ENCODE results near the gene ARF3. TPM values are rescaled to one million over a fixed set of nuclear protein-coding genes. Genes with fewer than 3 reads are reported as not detected.

Gene ARF3
- total RNA-seq, 1 donor from 2014 or later = 24.6 TPM

DNA sequence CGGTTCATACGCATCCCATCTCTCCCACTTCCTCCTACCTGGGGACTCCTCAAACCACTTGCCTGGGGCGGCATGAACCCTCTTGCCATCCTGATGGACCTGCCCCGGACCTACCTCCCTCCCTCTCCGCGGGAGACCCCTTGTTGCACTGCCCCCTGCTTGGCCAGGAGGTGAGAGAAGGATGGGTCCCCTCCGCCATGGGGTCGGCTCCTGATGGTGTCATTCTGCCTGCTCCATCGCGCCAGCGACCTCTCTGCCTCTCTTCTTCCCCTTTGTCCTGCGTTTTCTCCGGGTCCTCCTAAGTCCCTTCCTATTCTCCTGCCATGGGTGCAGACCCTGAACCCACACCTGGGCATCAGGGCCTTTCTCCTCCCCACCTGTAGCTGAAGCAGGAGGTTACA, 24.5 kb upstream of the ARF3 start:
- DNase-seq = no peak

GRCh38 chr12:48980953-48981756, 23.9 kb upstream of the ARF3 start:
- DNase-seq = no peak

GRCh38 chr12:48980389-48980952, 23.2 kb upstream of the ARF3 start:
- no peak for DNase-seq

- no peak for DNase-seq
These were observed 22.5 kb upstream of the ARF3 start for GRCh38 chr12:48979602-48980388.

DNA sequence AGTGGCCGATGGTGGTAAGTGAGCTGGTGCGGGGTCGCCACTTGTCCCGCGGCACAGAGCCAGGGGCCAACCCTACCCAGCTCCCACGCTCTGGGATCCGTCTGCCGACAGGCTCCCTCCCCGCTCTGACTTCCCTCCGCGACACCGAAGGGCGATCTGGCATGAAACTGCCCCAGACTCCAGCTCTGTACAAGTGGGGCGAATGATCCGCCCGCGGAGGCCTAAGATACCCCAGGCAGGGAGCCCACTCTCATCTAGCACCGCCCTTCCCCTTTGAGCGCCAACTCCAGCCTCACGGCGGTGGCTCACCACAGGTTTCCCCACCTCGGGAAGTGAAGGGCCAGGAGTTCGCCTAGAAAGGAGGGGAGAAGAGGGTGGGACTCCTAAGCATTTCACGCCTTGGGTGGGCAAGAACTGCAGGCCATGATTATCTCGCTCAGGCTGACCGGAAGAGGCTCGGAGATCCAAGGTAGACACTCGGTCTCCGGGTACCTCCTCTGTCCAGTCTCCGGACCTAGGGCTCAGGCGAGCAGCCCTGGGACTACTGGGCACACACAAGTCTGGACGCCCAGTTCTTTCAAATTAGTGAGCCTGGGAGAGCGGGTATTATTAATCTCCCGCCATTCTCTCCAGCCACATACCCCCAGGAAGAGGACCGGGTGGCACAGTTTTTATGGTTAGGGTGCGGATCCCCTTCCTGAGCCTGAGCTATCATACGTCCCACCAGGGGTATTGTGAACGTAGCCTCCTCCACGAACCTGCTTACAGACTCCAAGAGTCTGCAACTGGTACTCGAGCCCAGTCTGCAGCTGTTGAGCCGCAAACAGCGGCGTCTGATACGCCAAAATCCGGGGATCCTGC, 21.7 kb upstream of the ARF3 start:
- DNase-seq = no peak

- no peak for DNase-seq
These were observed 21.0 kb upstream of the ARF3 start, which contains the start of gene WNT1 for GRCh38 chr12:48978291-48978740. WNT1 (plus strand) TSS chr12:48978322; CDS start chr12:48978651, 329 bp downstream.

DNA sequence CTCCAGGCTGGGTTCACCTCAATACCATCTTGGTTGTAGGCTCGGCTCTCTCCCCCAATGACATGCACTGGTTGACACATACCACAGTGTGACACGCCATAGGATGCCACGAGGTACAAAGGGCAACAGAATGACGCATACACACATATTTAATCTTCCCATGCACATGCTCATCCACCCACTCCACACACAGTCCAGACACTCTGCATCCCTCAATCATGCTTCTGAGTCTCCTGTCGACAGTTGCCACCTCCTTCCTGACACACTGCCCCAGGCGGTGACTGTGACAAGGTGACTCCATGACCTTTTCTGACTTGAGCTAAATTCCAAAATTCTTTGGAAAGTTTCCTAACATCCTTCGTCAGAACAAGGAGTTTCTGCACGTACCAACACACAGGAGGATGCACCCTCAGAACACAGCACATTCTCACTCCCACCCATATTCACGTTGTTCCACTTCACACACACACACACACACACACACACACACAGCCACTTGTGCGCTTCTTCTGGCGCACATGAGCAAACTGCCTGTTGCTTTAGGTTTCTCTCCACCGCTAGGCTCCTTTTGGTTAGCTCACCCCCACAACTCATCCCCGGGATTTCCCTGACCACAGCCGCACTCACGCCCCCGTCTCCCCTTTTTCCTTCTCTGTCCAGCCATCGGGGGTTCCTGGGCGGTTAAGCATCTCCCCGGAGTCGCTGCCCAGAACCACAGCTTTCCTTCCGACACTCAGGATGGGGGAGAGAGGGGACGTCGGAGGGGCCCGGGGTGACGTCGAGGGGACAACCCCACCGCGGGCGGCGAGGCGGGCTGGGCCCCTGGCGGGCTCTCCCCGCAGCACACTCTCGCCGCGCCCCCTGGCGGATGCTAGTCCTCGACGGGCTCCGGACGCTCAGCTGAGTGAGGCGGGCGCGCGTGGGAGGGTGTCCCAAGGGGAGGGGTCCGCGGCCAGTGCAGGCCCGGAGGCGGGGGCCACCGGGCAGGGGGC, 20.3 kb upstream of the ARF3 start:
- no peak for DNase-seq

GRCh38 chr12:48973941-48974673, 16.8 kb upstream of the ARF3 start:
- DNase-seq = no peak

- DNase-seq = no peak
These were observed 16.2 kb upstream of the ARF3 start for GRCh38 chr12:48973531-48973930.

GRCh38 chr12:48972952-48973483, 15.7 kb upstream of the ARF3 start:
- no peak for DNase-seq

DNA sequence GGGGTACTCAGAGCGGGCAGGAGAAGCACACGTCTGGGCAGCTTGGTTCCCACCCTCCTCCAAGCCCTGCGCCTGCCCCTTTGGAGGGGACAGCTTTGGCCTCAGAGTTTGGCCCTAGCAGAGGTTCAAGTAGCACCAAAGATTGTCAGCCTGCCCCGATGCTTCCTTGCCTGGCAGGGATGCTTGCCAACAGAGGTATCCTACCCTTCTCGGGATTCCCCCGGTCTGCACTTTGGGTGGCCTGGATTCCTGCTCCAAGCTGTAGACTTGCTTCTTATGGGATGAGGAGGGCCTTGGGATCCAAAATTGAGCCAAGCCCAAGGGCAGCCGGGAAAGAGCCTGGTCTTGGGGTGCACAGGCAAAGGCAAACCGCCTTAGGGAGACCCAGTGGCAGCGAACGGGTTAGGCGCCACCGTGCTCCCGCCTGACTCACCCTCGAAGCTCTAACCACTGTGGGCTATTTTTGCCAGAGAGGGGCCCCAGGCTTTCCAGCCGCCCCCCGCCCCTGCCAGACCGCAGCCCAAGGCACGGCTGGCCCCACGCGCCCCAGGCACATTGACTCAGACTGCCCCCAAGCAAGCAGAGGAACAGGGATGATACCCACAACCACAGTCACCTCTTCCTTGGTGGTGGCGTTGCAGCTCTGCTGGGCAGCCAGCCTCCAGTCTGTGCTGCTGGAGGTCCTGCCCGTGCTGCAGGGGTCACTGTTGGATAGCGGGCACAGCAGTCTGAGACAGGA, 15.1 kb upstream of the ARF3 start:
- DNase-seq = no peak

DNA sequence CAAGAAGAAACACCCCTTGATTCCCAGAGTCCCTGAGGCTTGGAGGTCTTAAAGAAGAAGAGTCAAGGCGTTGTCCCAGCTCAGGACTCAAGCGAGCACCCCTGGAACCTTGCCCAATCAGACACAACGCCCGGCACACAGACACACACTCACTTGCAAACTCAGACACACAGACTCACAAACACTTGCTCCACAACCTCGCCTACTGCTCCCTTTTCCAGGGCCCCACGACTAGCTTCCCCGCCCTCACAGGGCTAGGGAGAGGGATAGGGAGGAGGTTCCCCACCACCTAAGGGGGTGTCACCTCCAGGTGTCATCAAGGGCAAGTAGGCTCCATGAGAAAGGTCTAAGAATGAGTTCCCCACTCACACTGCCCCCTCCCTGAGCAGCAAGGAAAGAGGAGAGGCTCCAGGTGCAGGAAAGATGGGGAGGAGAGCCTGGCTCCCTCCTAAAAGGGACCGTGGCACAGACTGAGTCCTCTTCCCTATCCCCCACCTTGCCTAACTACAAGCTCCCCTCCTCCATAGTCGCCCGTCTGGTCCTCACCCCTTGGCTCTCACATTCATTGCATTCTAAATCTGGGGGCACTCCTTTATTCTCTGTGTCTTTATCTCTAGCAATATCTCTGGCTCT, 13.5 kb upstream of the ARF3 start:
- no peak for DNase-seq

GRCh38 chr12:48969833-48970701, 12.8 kb upstream of the ARF3 start:
- no peak for DNase-seq

DNA sequence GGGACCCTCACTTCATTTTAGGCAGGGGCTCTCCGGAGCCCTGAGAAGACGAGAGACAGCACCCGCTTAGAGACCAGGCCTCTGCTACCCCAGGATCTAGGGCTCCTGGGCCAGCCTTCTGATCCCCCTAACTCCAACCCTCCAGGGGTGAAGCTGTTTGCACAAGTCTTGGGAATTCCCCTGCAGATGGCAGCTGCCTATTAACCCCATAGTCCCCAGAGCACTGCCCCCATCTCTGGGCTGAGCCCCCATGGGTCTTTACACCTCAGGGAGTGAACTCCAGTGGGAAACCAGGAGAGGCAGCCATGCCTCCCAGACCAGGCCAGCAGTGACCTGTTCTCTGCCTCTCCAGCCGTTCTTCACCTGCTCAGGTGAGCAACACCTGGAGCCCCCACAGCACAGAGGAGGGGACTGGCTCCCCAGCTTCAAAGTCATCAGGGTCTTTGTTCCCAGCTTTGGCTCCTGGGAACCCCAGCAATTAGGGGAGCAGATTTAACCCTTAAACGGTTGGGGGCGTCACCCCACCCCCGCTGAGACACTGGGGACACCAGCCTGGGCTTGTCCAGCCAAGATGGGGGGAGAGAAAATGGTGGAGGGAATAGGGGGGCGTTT, 12.0 kb upstream of the ARF3 start:
- DNase-seq = no peak

- DNase-seq = no peak
These were observed 11.2 kb upstream of the ARF3 start for GRCh38 chr12:48968467-48968866.

DNA sequence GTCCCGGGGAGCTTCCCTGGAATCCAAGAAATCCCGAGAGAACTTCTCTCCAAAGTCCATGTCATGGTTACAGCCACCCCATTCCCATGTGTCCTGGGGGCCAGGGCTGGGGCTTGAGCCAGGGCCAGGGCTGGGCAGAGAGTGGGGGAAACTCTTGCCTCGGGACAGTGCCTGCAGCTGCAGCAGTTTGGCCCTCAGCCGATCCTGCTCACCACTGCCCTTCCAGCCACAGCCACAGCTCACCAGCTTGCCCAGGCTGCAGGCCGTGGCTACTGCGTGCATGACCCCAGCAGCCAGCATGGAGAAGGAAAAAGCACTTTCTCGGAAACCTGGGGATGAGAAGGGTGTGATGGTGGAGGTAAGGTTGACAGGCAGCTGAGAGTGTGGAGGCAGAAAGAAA, 10.7 kb upstream of the ARF3 start:
- DNase-seq = no peak

Data from skin of body (tissue), 2 donors.